Smooth muscle cell (in vitro differentiated cells): ENCODE results near the gene ICA1L. TPM values are rescaled to one million over a fixed set of nuclear protein-coding genes. Genes with fewer than 3 reads are reported as not detected.

ENCODE experiments used
- DNase-seq: peaks from one replicate; lab custom pipeline; 2025; ENCODE audit not compliant: unreplicated experiment; lab: John Stamatoyannopoulos, UW
- H2AFZ ChIP-seq: fragments of 200-600 bp; sonication (generic); 2 replicates; pipeline ENCODE4 v1.6.0; 2016; ENCODE audit warnings: antibody characterized with exemption, low read depth, mild to moderate bottlenecking
- H3F3A ChIP-seq: fragments of 200-600 bp; sonication (generic); 2 replicates; pipeline ENCODE4 v1.6.0; 2017; ENCODE audit warnings: antibody characterized with exemption, low read depth
- H3K27ac ChIP-seq: fragments of 200-600 bp; sonication (generic); 2 replicates; pipeline ENCODE4 v1.5.1; 2016; ENCODE audit warnings: low read depth, mild to moderate bottlenecking
- H3K27me3 ChIP-seq: fragments of 200-600 bp; sonication (generic); 2 replicates; pipeline ENCODE4 v1.6.1; 2016; ENCODE audit warnings: low read depth, mild to moderate bottlenecking
- H3K36me3 ChIP-seq: fragments of 200-600 bp; sonication (generic); 2 replicates; pipeline ENCODE4 v1.5.1; 2016; ENCODE audit warnings: low read depth
- H3K4me1 ChIP-seq: fragments of 200-600 bp; sonication (generic); 2 replicates; pipeline ENCODE4 v1.5.1; 2016; ENCODE audit warnings: low read depth
- H3K4me2 ChIP-seq: fragments of 200-600 bp; sonication (generic); 2 replicates; pipeline ENCODE4 v1.6.0; 2016; ENCODE audit warnings: mild to moderate bottlenecking
- H3K4me3 ChIP-seq: fragments of 200-600 bp; sonication (generic); 2 replicates; pipeline ENCODE4 v1.5.1; 2016; ENCODE audit warnings: mild to moderate bottlenecking
- H3K79me2 ChIP-seq: fragments of 200-600 bp; sonication (generic); 2 replicates; pipeline ENCODE4 v1.6.0; 2016; ENCODE audit warnings: low read depth, mild to moderate bottlenecking
- H3K9ac ChIP-seq: fragments of 200-600 bp; sonication (generic); 2 replicates; pipeline ENCODE4 v1.6.0; 2016; ENCODE audit warnings: low read depth
- H3K9me3 ChIP-seq: fragments of 200-600 bp; sonication (generic); replicated peaks from 2 replicates; pipeline ENCODE4 v1.5.1; 2016; ENCODE audit warnings: low read depth
- H4K20me1 ChIP-seq: fragments of 200-600 bp; sonication (generic); 2 replicates; pipeline ENCODE4 v1.6.0; 2016; ENCODE audit warnings: low read depth
- WGBS: methylation state at CpG from one replicate; pipeline ENCODE4 v1.1.7; 2016; ENCODE audit warnings: low lambda C conversion rate; 5-methylcytosine and 5-hydroxymethylcytosine counted together
- polyA plus RNA-seq: library from polyadenylated mRNA; unstranded; fragments of >200 nt; fragmentation: Nextera tagmentation; extraction: Ambion mirVana; gene quantifications from 2 replicates; pipeline ENCODE4 v1.2.1, GENCODE V29; 2016
- total RNA-seq: library from RNA; depleted of rRNA; stranded (reverse); fragments of >200 nt; gene quantifications from 2 replicates; pipeline ENCODE4 v1.2.3, GENCODE V29; 2014
- TF ChIP-seq, protein P1 (sequence below): fragments of 200-600 bp; sonication (generic); IDR thresholded peaks from 2 replicates; pipeline ENCODE4 v1.5.1; 2017; ENCODE audit warnings: borderline replicate concordance, mild to moderate bottlenecking, antibody characterized with exemption; ENCODE audit not compliant: insufficient read depth, poor library complexity, severe bottlenecking

Gene ICA1L
- total and polyA plus RNA-seq, 2 experiments from 2014 or later, result 0.66 to 5.8 TPM

DNA sequence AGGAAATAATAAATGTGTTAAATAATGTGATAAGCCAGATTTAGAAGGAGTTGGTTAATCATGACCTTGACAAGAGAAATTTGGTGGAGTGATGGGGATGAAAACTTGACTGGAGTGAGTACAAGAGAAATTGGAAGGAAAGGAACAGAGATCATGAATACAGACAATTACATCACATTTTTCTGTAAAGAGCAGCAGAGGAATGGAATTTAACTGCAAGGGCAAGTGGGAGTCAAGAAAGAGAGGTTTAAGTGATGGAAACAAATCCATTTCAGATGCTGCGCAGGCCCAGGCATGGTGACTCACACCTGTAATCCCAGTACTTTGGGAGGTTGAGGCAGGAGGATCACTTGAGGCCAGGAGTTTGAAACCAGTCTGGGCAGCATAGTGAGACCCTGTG is 46.7 kb downstream of the ICA1L start:
- Histone ChIP-seq H3K79me2 (no peaks in the 10 kb centered on the region), H2AFZ (no peak overlapping the region), H3K4me1 (no peaks in the 10 kb centered on the region), H3F3A (no peaks in the 10 kb centered on the region), H3K27ac (no peak overlapping the region), H3K36me3 (no peaks in the 10 kb centered on the region), H3K9me3 (no peaks in the 10 kb centered on the region), H3K4me3 (no peak overlapping the region), H3K27me3 (no peaks in the 10 kb centered on the region), H4K20me1 (no peaks in the 10 kb centered on the region), H3K9ac (no peak overlapping the region), H3K4me2 (no peak overlapping the region)
- 54% methylated on average over 1 of the region's 1 CpG for WGBS
- DNase-seq, result no peak
- TF ChIP-seq, protein P1, sequence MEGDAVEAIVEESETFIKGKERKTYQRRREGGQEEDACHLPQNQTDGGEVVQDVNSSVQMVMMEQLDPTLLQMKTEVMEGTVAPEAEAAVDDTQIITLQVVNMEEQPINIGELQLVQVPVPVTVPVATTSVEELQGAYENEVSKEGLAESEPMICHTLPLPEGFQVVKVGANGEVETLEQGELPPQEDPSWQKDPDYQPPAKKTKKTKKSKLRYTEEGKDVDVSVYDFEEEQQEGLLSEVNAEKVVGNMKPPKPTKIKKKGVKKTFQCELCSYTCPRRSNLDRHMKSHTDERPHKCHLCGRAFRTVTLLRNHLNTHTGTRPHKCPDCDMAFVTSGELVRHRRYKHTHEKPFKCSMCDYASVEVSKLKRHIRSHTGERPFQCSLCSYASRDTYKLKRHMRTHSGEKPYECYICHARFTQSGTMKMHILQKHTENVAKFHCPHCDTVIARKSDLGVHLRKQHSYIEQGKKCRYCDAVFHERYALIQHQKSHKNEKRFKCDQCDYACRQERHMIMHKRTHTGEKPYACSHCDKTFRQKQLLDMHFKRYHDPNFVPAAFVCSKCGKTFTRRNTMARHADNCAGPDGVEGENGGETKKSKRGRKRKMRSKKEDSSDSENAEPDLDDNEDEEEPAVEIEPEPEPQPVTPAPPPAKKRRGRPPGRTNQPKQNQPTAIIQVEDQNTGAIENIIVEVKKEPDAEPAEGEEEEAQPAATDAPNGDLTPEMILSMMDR, result no peak

DNA sequence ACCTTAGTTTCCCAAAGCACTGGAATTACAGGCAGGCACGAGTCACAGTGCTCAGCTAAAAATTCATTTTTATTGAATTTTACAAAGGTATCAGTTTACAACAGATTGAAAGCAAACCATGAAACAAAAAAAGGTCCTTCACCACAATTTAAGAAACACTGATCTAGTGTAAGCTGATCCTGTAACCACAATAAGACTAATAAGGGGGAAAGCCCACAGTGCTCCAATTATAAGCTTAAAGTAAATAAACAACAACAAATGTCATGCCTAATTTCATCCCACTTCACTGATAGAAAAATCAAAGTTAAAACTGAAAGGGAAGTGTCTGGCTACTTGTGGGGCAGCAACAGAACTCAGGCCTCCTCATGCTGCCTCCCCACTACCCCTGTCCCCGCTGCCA is 49.2 kb downstream of the ICA1L start:
- Histone ChIP-seq H3K27ac (no peak overlapping the region), H4K20me1 (no peaks in the 10 kb centered on the region), H3K9me3 (no peaks in the 10 kb centered on the region), H3K79me2 (no peaks in the 10 kb centered on the region), H3K4me2 (no peak overlapping the region), H3K36me3 (no peaks in the 10 kb centered on the region), H3K4me1 (no peaks in the 10 kb centered on the region), H3K9ac (no peak overlapping the region), H2AFZ (no peak overlapping the region), H3K27me3 (no peaks in the 10 kb centered on the region), H3F3A (no peaks in the 10 kb centered on the region), H3K4me3 (no peak overlapping the region)
- DNase-seq, result no peak
- TF ChIP-seq, protein P1, result no peak
- WGBS, result 86% methylated on average over 2 of the region's 2 CpGs

DNA sequence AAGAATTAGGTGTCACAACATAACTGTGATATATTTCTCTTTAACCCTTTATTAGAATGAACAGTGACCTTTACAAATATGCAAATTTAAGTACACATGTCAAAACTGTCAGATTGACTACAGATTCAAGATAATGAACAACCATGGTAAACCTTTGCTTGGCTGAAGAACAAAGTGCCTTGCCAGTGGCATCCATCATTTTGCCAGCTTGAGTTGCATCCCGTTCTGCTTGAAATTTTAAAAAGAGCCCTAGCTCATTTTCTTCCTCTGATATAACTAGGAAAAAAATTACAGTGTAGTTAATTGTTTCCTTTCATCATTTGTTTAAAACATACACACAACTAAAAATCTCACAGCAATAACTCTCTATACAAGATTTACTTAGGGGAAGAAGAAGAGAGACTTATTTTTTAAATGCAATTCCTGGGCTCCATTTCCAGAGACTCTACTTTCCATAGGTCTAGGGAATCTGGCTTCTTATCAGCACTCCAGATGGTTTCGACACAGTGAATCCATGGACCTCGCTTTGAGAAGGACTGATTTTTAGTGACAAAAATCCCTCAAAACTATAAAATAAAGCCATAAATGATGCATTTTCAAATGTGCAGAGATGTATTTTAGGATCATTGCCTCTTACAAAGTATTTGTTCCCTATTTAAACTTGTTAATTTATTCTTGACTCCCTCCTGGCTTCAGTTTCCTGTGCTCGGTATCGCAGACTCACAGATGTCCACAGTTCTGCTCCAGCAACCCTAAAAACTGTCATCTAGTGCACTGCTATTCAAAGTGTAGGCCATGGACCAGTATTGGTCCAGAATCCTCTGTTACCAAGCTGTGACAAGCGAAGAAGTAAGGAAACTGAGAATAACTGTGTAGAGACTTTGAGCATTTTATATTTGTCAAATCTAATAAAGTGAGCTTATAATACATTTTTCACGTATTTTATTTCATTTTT is 50.1 kb downstream of the ICA1L start:
- no peaks in the 10 kb centered on the region for H3F3A ChIP-seq
- H3K9ac ChIP-seq, result no peak overlapping the region
- no peaks in the 10 kb centered on the region for H4K20me1 ChIP-seq
- H3K4me1 ChIP-seq, result no peaks in the 10 kb centered on the region
- 76% methylated on average over 7 of the region's 7 CpGs for WGBS
- no peak overlapping the region for H3K4me2 ChIP-seq
- no peaks in the 10 kb centered on the region for H3K79me2 ChIP-seq
- no peaks in the 10 kb centered on the region for H3K36me3 ChIP-seq
- no peak overlapping the region for H3K4me3 ChIP-seq
- TF ChIP-seq, protein P1, result no peak
- no peaks in the 10 kb centered on the region for H3K27me3 ChIP-seq
- no peaks in the 10 kb centered on the region for H3K9me3 ChIP-seq
- DNase-seq, result no peak
- no peak overlapping the region for H2AFZ ChIP-seq
- H3K27ac ChIP-seq, result no peak overlapping the region
